SH-SY5Y (cell line): ENCODE results near the gene NID2.

Experiments
- GATA2 ChIP-seq: IDR thresholded peaks from 2 replicates; pipeline ENCODE4 v1.6.1; 2011; ENCODE audit warnings: mild to moderate bottlenecking, low read depth, low read length
- GATA3 ChIP-seq: IDR thresholded peaks from 2 replicates; pipeline ENCODE4 v1.6.1; 2011; ENCODE audit warnings: low read depth, mild to moderate bottlenecking, low read length, moderate library complexity

- TF ChIP-seq GATA2 (no peak), GATA3 (no peak)
These were observed 7.0 kb downstream of the NID2 start for GRCh38 chr14:52061890-52062289.
